Lower lobe of right lung (tissue), 2 donors: ENCODE results near the gene KCTD7. TPM values are rescaled to one million over a fixed set of nuclear protein-coding genes. Genes with fewer than 3 reads are reported as not detected.

ENCODE experiments used
- ATAC-seq, 2 donors: fragments of 200-7000 bp; cut with Tn5 transposase; one replicate each; pipeline ENCODE4 v1.9.1; 2020 to 2022; ENCODE audit warnings: mild to moderate bottlenecking in 2 of 2, moderate library complexity in 2 of 2
- DNase-seq: peaks from one replicate; pipeline ENCODE4 v3.0.0-alpha.2; 2020
- H3K27ac ChIP-seq: fragments of 200-600 bp; one replicate; pipeline ENCODE4 v1.8.0; 2022
- H3K27me3 ChIP-seq: fragments of 200-600 bp; one replicate; pipeline ENCODE4 v1.8.0; 2022; ENCODE audit warnings: low read depth
- H3K36me3 ChIP-seq: fragments of 200-600 bp; one replicate; pipeline ENCODE4 v1.8.0; 2022; ENCODE audit warnings: mild to moderate bottlenecking
- H3K4me1 ChIP-seq: fragments of 200-600 bp; one replicate; pipeline ENCODE4 v1.8.0; 2022
- H3K4me3 ChIP-seq: fragments of 200-600 bp; one replicate; pipeline ENCODE4 v1.8.0; 2022; ENCODE audit warnings: mild to moderate bottlenecking
- H3K9me3 ChIP-seq: fragments of 200-600 bp; one replicate; pipeline ENCODE4 v1.8.0; 2022
- CTCF ChIP-seq: fragments of 200-600 bp; IDR thresholded peaks from one replicate; pipeline ENCODE4 v1.8.0; 2022; ENCODE audit warnings: antibody characterized with exemption, mild to moderate bottlenecking
- intact Hi-C: fragments of 100-400 bp; cut with DNase I; formaldehyde crosslinking; loops from one replicate; pipeline ENCODE4 v1.11.0; 2022
- total RNA-seq: library from RNA; stranded (reverse); fragmentation: NEBNext Ultra II Directional; extraction: Animal tissue kit (Norgen Biotek cat#: 25700); gene quantifications from one replicate; pipeline ENCODE4 v1.2.1, GENCODE V29; 2021
- donor health status: DM: no; HTN: yes; CAD: no; lungs with severe emphysema.

KCTD7 gene
- total RNA-seq, 1 donor from 2014 or later = 12.6 TPM

- Histone ChIP-seq H3K4me1 (no peaks in the 10 kb centered on the region), H3K4me3 (no peak overlapping the region), H3K36me3 (no peaks in the 10 kb centered on the region), H3K9me3 (no peaks in the 10 kb centered on the region), H3K27me3 (no peaks in the 10 kb centered on the region), H3K27ac (no peak overlapping the region)
- ATAC-seq (no peak), DNase-seq (no peak)
- no peak for TF ChIP-seq CTCF
- intact Hi-C loops = no loop called here
These were observed 37.8 kb downstream of the KCTD7 start for GRCh38 chr7:66666313-66666952.

- ATAC-seq = no peak
- no peak for DNase-seq
- Histone ChIP-seq H3K27ac (no peak overlapping the region), H3K4me1 (no peaks in the 10 kb centered on the region), H3K4me3 (no peak overlapping the region), H3K9me3 (no peaks in the 10 kb centered on the region), H3K27me3 (no peaks in the 10 kb centered on the region), H3K36me3 (no peaks in the 10 kb centered on the region)
- intact Hi-C loops = no loop called here
- no peak for TF ChIP-seq CTCF
These were observed 38.5 kb downstream of the KCTD7 start for GRCh38 chr7:66667023-66667728.

- Histone ChIP-seq H3K4me1 (no peaks in the 10 kb centered on the region), H3K9me3 (no peaks in the 10 kb centered on the region), H3K27ac (no peak overlapping the region), H3K36me3 (no peaks in the 10 kb centered on the region), H3K27me3 (no peaks in the 10 kb centered on the region), H3K4me3 (no peak overlapping the region)
- ATAC-seq (no peak), DNase-seq (no peak)
- TF ChIP-seq CTCF = no peak
- intact Hi-C loops = no loop called here
These were observed 39.4 kb downstream of the KCTD7 start for GRCh38 chr7:66668112-66668511.

DNA sequence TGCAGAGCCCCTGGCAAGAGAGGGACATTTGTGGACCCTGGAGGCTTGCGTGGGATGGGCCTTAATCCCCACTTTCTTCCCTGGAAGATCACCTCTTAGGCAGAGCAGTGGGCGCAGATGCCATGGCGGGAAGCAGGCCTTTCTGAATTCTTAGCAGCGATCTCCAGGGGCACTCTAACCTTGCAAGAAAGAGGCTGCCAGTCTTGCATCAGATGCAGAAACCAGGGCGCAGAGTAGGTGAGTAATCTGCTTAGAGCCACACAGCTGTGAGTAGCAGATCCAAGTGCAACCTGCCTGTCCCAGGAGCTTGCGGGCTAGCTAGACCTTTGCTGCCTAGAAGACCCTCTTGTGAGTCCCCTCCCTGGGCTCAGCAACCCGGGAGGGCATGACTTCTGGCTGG lies 40.0 kb downstream of the KCTD7 start:
- no peak for TF ChIP-seq CTCF
- intact Hi-C loops = no loop called here
- no peak overlapping the region for H3K27ac ChIP-seq
- DNase-seq (no peak), ATAC-seq (no peak)
- no peaks in the 10 kb centered on the region for H3K4me1 ChIP-seq
- no peaks in the 10 kb centered on the region for H3K9me3 ChIP-seq
- H3K36me3 ChIP-seq = no peaks in the 10 kb centered on the region
- no peaks in the 10 kb centered on the region for H3K27me3 ChIP-seq
- H3K4me3 ChIP-seq = no peak overlapping the region

DNA sequence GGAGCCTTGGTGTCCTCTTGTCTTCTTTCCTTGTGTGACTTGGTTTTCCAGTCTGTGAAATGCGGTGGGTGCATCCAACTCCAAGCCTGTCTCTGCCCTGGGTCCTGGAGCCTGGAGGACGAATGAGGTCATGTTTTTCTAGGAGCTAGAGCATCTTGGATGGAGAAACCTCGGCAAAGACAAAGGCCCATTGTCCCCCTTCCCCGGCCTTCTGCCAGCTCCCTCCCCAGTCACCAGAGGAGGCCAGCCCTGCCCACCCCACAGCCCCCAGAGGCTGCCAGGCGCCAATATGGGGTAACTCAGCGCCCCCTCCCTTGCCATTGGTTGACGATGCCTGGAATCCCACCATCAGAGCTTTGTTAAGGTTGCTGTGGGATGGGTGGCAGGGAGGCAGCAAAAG lies 40.4 kb downstream of the KCTD7 start:
- ATAC-seq (no peak), DNase-seq (no peak)
- H3K27ac ChIP-seq = no peak overlapping the region
- H3K4me3 ChIP-seq = no peak overlapping the region
- no peaks in the 10 kb centered on the region for H3K27me3 ChIP-seq
- TF ChIP-seq CTCF = no peak
- H3K9me3 ChIP-seq = no peaks in the 10 kb centered on the region
- H3K36me3 ChIP-seq = no peaks in the 10 kb centered on the region
- intact Hi-C loops = no loop called here
- no peaks in the 10 kb centered on the region for H3K4me1 ChIP-seq
